GM18498 (cell line): ENCODE results near the gene ATG16L2.

Experiments
- ATAC-seq: cut with Tn5 transposase; IDR thresholded peaks from one replicate; pipeline ENCODE4 v1.9.1; 2021; ENCODE audit warnings: mild to moderate bottlenecking, moderate library complexity; ENCODE audit not compliant: unreplicated experiment

ATG16L2 gene

DNA sequence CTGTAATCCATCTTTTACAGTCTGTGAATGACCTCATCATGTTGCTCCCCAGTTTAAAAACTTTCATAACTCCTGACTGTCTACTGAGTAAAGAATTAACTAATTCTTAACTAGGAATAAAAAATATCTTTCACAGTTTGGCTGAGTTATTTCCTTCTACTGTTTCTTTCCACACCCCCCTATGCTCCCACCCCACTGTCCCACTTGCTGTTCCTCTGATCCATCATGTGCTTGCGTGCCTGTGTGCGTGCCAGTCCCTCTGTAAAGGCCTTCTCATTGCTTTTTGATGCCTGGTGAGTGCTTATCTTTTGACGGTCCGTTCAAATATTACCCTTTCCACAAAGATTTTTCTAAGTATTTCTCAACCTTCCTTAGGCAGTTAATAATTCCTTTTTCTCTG lies 55.6 kb downstream of the ATG16L2 start:
- ATAC-seq, result no peak

GRCh38 chr11:72871119-72871518 lies 56.9 kb downstream of the ATG16L2 start:
- ATAC-seq, result no peak

DNA sequence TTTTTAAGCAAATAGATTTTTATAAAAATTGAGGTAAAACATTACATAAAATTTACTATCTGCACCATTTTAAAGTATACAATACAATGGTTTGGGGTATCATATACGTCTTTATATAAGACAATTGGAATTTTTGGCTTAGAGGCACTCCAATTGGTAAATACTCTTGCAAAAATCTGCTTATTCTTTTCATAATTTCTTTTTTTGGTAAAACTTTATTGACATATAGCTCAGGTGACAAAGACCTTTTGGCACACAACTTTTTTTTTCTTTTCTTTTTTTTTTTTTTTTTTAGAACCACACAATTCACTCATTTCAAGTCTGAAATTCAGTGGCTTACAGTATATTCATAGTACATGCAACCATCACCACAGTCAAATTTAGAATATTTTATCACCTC lies 57.8 kb downstream of the ATG16L2 start:
- no peak for ATAC-seq

- no peak for ATAC-seq
Observed at GRCh38 chr11:72875736-72876135, 61.5 kb downstream of the ATG16L2 start.

GRCh38 chr11:72876147-72876546 lies 61.9 kb downstream of the ATG16L2 start:
- no peak for ATAC-seq
